Keratinocyte (primary cell): Measurements from ENCODE around the gene DOCK3.

Source experiments
- CTCF ChIP-seq, 3 experiments: IDR thresholded peaks in 1 of 3; conservative IDR thresholded peaks in 1 of 3; optimal IDR thresholded peaks in 1 of 3; 2 replicates in 2 of 3; 3 replicates in 1 of 3; pipeline versions ENCODE3 to v1.5.1; 2011; ENCODE audit warnings: low read length in 3 of 3, mild to moderate bottlenecking in 3 of 3, moderate library complexity in 2 of 3, control low read depth in 1 of 3, inconsistent platforms in 1 of 3; ENCODE audit not compliant: insufficient read depth in 2 of 3; ENCODE audit errors: extremely low read depth in 1 of 3
- EZH2 ChIP-seq: IDR thresholded peaks from one replicate; pipeline ENCODE4 v1.6.1; 2012; ENCODE audit warnings: inconsistent platforms, mild to moderate bottlenecking, low read length, moderate library complexity

DNA sequence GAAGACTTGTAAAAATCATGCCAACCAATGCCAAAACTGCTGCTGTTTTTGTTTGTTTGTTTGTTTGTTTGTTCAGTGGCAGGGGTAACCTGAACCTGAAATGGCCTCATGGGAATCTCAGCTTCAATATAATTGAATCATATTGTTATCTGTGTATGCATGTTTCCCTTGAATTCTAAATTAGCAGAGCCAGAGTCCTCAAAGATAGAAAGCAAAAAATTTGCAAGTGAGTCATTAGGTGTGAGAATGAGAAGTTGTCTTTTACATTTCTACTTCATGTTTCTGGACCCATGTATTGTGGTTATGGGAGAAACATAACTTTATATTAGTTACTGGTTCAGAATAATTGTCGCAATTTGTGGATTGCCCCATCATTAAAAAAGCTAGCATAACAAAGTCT is 249.2 kb downstream of the DOCK3 start:
- TF ChIP-seq CTCF (optimal IDR thresholded peaks at IDR 0.05 in 1 of 3, IDR thresholded peaks at IDR 0.05 in 1 of 3, conservative IDR thresholded peaks at IDR 0.05 in 1 of 3; ENCODE audit: extremely low read depth in 1 of 3, insufficient read depth in 2 of 3, low read length in 3 of 3), result no peak
- TF ChIP-seq EZH2, result no peak
